C4-2B (cell line): ENCODE results near the gene TP73.
A peak's percentile ranks its signal among the peaks of the same experiment; 100 is the strongest.

Experiments used
- H3K27ac ChIP-seq: fragments of 450-650 bp; 2 replicates; pipeline ENCODE4 v1.5.1; 2017
- CTCF ChIP-seq: fragments of 450-650 bp; conservative IDR thresholded peaks from 2 replicates; pipeline ENCODE4 v1.5.1; 2017; ENCODE audit warnings: mild to moderate bottlenecking
- ZFX ChIP-seq: fragments of 450-650 bp; IDR thresholded peaks from 2 replicates; pipeline ENCODE4 v1.6.1; 2017

Gene TP73

GRCh38 chr1:3779912-3780416 is 127.6 kb downstream of the TP73 start:
- peak overlapping the region; percentile 66; the same call in 1 of the 2 replicates for H3K27ac ChIP-seq
- TF ChIP-seq CTCF (no peak), ZFX (no peak)

GRCh38 chr1:3780901-3781300 is 128.6 kb downstream of the TP73 start:
- peak overlapping the region; percentile 66 for H3K27ac ChIP-seq
- TF ChIP-seq ZFX (no peak), CTCF (no peak)

GRCh38 chr1:3783651-3784474 is 131.5 kb downstream of the TP73 start:
- TF ChIP-seq CTCF, result no peak
- TF ChIP-seq ZFX, result no peak

GRCh38 chr1:3785045-3785444 is 132.7 kb downstream of the TP73 start:
- H3K27ac ChIP-seq, result no peak overlapping the region
- TF ChIP-seq ZFX (no peak), CTCF (no peak)

More at GRCh38 chr1:3783651-3784474, 131.5 kb downstream of the TP73 start:
- no peak overlapping the region for H3K27ac ChIP-seq

- H3K27ac ChIP-seq, result no peak overlapping the region
- TF ChIP-seq CTCF (no peak), ZFX (no peak)
Observed at GRCh38 chr1:3785456-3786157, 133.3 kb downstream of the TP73 start.
